ENCODE measurements around the gene CABYR. TPM values are rescaled to one million over a fixed set of nuclear protein-coding genes. Genes with fewer than 3 reads are reported as not detected.

The CABYR gene
- polyA plus RNA-seq, 1 of the 3 experiments (the other 2 are of a cell fraction): 15.2 TPM

- H3K4me2 ChIP-seq: peak overlapping the region; percentile 8; the same call in 1 of the 2 replicates
- ChIA-PET CTCF (interaction anchor here (0.6 to 2.5 kb wide), 3 partner anchors 14 to 298 kb away, joined by 3 to 24 read pairs (median 3); no protein-coding TSS in a partner anchor), POLR2A (no interaction called here)
- H3K4me1 ChIP-seq (ENCODE audit: control insufficient read depth in 1 of 2, insufficient read depth in 2 of 2, low read depth in 1 of 2, low read length in 1 of 2): peaks cover 3 to 9% of the 10 kb centered on the region in 2 experiments; a peak in 3 of 4 replicates
- no peak overlapping the region for H3K4me3 ChIP-seq (ENCODE audit: low read depth in 2 of 2, low read length in 1 of 2)
- no peak overlapping the region for H3K9ac ChIP-seq
- H3K79me2 ChIP-seq (ENCODE audit: insufficient read depth): no peaks in the 10 kb centered on the region
- H3K36me3 ChIP-seq (replicated peaks in 1 of 2; ENCODE audit: control insufficient read depth in 1 of 2, insufficient read depth in 2 of 2, low read length in 1 of 2): peaks cover 0 to 4% of the 10 kb centered on the region in 2 experiments
- H3K27ac ChIP-seq (ENCODE audit: low read depth in 2 of 2, low read length in 1 of 2): peak overlapping the region; percentile 66 to 79; a peak in 3 of 4 replicates
- H3K27me3 ChIP-seq (ENCODE audit: insufficient read depth): no peaks in the 10 kb centered on the region
- WGBS (ENCODE audit: low lambda C conversion rate): 53% methylated on average over 2 of the region's 2 CpGs
- H3K9me2 ChIP-seq: no peaks in the 10 kb centered on the region
- no peaks in the 10 kb centered on the region for H3K9me3 ChIP-seq
- peak; percentile 93 for TF ChIP-seq NFIC (IDR thresholded peaks at IDR 0.05; ENCODE audit: borderline replicate concordance)
- TF ChIP-seq MEF2A (IDR thresholded peaks at IDR 0.05; ENCODE audit: borderline replicate concordance, low read depth): peak; percentile 58; the same call in 1 of the 2 replicates
- peak in 1 of 2 experiments; percentile 63; a peak in 1 of 4 replicates for TF ChIP-seq EP300 (IDR thresholded peaks at IDR 0.05; ENCODE audit: borderline replicate concordance in 1 of 2, low read depth in 1 of 2, low read length in 1 of 2)
- peak; percentile 84 for TF ChIP-seq TCF12 (IDR thresholded peaks at IDR 0.05)
- TF ChIP-seq, protein P1, sequence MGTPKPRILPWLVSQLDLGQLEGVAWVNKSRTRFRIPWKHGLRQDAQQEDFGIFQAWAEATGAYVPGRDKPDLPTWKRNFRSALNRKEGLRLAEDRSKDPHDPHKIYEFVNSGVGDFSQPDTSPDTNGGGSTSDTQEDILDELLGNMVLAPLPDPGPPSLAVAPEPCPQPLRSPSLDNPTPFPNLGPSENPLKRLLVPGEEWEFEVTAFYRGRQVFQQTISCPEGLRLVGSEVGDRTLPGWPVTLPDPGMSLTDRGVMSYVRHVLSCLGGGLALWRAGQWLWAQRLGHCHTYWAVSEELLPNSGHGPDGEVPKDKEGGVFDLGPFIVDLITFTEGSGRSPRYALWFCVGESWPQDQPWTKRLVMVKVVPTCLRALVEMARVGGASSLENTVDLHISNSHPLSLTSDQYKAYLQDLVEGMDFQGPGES (IDR thresholded peaks at IDR 0.05; ENCODE audit: low read depth, low read length): no peak
- TF ChIP-seq, protein P2, sequence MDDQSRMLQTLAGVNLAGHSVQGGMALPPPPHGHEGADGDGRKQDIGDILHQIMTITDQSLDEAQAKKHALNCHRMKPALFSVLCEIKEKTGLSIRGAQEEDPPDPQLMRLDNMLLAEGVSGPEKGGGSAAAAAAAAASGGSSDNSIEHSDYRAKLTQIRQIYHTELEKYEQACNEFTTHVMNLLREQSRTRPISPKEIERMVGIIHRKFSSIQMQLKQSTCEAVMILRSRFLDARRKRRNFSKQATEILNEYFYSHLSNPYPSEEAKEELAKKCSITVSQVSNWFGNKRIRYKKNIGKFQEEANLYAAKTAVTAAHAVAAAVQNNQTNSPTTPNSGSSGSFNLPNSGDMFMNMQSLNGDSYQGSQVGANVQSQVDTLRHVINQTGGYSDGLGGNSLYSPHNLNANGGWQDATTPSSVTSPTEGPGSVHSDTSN (IDR thresholded peaks at IDR 0.05): peak; percentile 85
- TF ChIP-seq TAF1 (IDR thresholded peaks at IDR 0.05; ENCODE audit: borderline replicate concordance, low read depth, low read length): no peak
- TF ChIP-seq, protein P3, sequence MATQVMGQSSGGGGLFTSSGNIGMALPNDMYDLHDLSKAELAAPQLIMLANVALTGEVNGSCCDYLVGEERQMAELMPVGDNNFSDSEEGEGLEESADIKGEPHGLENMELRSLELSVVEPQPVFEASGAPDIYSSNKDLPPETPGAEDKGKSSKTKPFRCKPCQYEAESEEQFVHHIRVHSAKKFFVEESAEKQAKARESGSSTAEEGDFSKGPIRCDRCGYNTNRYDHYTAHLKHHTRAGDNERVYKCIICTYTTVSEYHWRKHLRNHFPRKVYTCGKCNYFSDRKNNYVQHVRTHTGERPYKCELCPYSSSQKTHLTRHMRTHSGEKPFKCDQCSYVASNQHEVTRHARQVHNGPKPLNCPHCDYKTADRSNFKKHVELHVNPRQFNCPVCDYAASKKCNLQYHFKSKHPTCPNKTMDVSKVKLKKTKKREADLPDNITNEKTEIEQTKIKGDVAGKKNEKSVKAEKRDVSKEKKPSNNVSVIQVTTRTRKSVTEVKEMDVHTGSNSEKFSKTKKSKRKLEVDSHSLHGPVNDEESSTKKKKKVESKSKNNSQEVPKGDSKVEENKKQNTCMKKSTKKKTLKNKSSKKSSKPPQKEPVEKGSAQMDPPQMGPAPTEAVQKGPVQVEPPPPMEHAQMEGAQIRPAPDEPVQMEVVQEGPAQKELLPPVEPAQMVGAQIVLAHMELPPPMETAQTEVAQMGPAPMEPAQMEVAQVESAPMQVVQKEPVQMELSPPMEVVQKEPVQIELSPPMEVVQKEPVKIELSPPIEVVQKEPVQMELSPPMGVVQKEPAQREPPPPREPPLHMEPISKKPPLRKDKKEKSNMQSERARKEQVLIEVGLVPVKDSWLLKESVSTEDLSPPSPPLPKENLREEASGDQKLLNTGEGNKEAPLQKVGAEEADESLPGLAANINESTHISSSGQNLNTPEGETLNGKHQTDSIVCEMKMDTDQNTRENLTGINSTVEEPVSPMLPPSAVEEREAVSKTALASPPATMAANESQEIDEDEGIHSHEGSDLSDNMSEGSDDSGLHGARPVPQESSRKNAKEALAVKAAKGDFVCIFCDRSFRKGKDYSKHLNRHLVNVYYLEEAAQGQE (IDR thresholded peaks at IDR 0.05; ENCODE audit: low read depth, low read length): no peak
- TF ChIP-seq ZBTB33 (IDR thresholded peaks at IDR 0.05; ENCODE audit: borderline replicate concordance, low read depth): no peak
- no peak for TF ChIP-seq GATA2 (CRISPR knock-in tag; IDR thresholded peaks at IDR 0.05)
- no peak for TF ChIP-seq MXI1 (IDR thresholded peaks at IDR 0.05; ENCODE audit: low read depth, low read length)
- TF ChIP-seq MAX (IDR thresholded peaks at IDR 0.05; ENCODE audit: low read depth): peak; percentile 50; the same call in 1 of the 2 replicates
- no peak for TF ChIP-seq FOSL2 (IDR thresholded peaks at IDR 0.05; ENCODE audit: borderline replicate concordance, low read depth)
- TF ChIP-seq RCOR1 (IDR thresholded peaks at IDR 0.05; ENCODE audit: low read length): no peak
- peak; percentile 71 for TF ChIP-seq JUND (IDR thresholded peaks at IDR 0.05)
- TF ChIP-seq RXRA (IDR thresholded peaks at IDR 0.05; ENCODE audit: borderline replicate concordance, low read depth): peak; percentile 57; the same call in 1 of the 2 replicates
- TF ChIP-seq TEAD4 (IDR thresholded peaks at IDR 0.05; ENCODE audit: borderline replicate concordance, insufficient read depth): peak; percentile 58; the same call in 1 of the 2 replicates
- 0 out of 2 replicates have a peak, but pooled peaks have one; percentile 34 for TF ChIP-seq FOXM1 (IDR thresholded peaks at IDR 0.05; ENCODE audit: low read depth)
- TF ChIP-seq SMC3 (IDR thresholded peaks at IDR 0.05; ENCODE audit: low read depth, low read length): no peak
- no peak for TF ChIP-seq POLR2AphosphoS5 (IDR thresholded peaks at IDR 0.05; ENCODE audit: low read depth, low read length)
- no peak for TF ChIP-seq EZH2phosphoT487 (IDR thresholded peaks at IDR 0.05; ENCODE audit: borderline replicate concordance, low read depth)
- H3F3A ChIP-seq (replicated peaks; ENCODE audit: insufficient read depth): peaks cover 4% of the 10 kb centered on the region
- no peak overlapping the region for H2AFZ ChIP-seq (ENCODE audit: low read depth)
- no peaks in the 10 kb centered on the region for H4K20me1 ChIP-seq (ENCODE audit: insufficient read depth)
- no peak for DNase-seq
These were observed 51.7 kb downstream of the CABYR start for GRCh38 chr18:24190590-24190989.
